Measurements from ENCODE around the gene RHPN2.
A peak's percentile ranks its signal among the peaks of the same experiment; 100 is the strongest.
"Not testable (repeated sequence)": the region's sequence is repeated elsewhere in the genome, so short reads cannot be mapped to it uniquely, and the experiment has no call there.

RHPN2 gene

GRCh38 chr19:32988724-32989123 is 76.0 kb downstream of the RHPN2 start:
- DNase-seq = no peak
- no peaks in the 10 kb centered on the region for H3K4me1 Mint-ChIP-seq
- peaks cover 2% of the 10 kb centered on the region for H3K36me3 Mint-ChIP-seq (ENCODE audit: low read depth)
- H3K9me3 Mint-ChIP-seq = no peaks in the 10 kb centered on the region
- ATAC-seq = no peak
- H3K4me3 Mint-ChIP-seq = no peak overlapping the region
- H3K27ac Mint-ChIP-seq = no peak overlapping the region
- H3K27me3 Mint-ChIP-seq = no peaks in the 10 kb centered on the region

GRCh38 chr19:32988254-32988653 is 76.4 kb downstream of the RHPN2 start:
- not testable (repeated sequence) for H3K36me3 Mint-ChIP-seq (ENCODE audit: low read depth); H3K4me1 Mint-ChIP-seq; DNase-seq; H3K27ac Mint-ChIP-seq; ATAC-seq; H3K27me3 Mint-ChIP-seq; H3K4me3 Mint-ChIP-seq; H3K9me3 Mint-ChIP-seq

- not testable (repeated sequence) for H3K27me3 Mint-ChIP-seq; H3K27ac Mint-ChIP-seq; H3K9me3 Mint-ChIP-seq; H3K4me1 Mint-ChIP-seq; ATAC-seq; H3K4me3 Mint-ChIP-seq; DNase-seq; H3K36me3 Mint-ChIP-seq (ENCODE audit: low read depth)
Observed at GRCh38 chr19:32982488-32982887, 82.2 kb downstream of the RHPN2 start.

- not testable (repeated sequence) for H3K27ac Mint-ChIP-seq; DNase-seq; H3K9me3 Mint-ChIP-seq; ATAC-seq; H3K36me3 Mint-ChIP-seq (ENCODE audit: low read depth); H3K4me1 Mint-ChIP-seq; H3K4me3 Mint-ChIP-seq; H3K27me3 Mint-ChIP-seq
Observed at GRCh38 chr19:32979807-32980206, 84.9 kb downstream of the RHPN2 start.

- not testable (repeated sequence) for DNase-seq; H3K27ac Mint-ChIP-seq; H3K9me3 Mint-ChIP-seq; H3K4me1 Mint-ChIP-seq; H3K27me3 Mint-ChIP-seq; H3K4me3 Mint-ChIP-seq; H3K36me3 Mint-ChIP-seq (ENCODE audit: low read depth); ATAC-seq
Observed at GRCh38 chr19:32977813-32978212, 86.9 kb downstream of the RHPN2 start.

- no peak for DNase-seq
- Mint-ChIP-seq H3K27ac (no peak overlapping the region), H3K4me1 (no peaks in the 10 kb centered on the region), H3K9me3 (no peaks in the 10 kb centered on the region), H3K36me3 (ENCODE audit: low read depth) (peaks cover 6% of the 10 kb centered on the region), H3K27me3 (no peaks in the 10 kb centered on the region), H3K4me3 (no peak overlapping the region)
- ATAC-seq = no peak
Observed at GRCh38 chr19:32977280-32977679, 87.4 kb downstream of the RHPN2 start.

GRCh38 chr19:32976223-32976805 is 88.4 kb downstream of the RHPN2 start:
- Mint-ChIP-seq H3K4me1 (peaks cover 3% of the 10 kb centered on the region), H3K27ac (no peak overlapping the region), H3K27me3 (no peaks in the 10 kb centered on the region), H3K36me3 (ENCODE audit: low read depth) (peaks cover 10% of the 10 kb centered on the region), H3K4me3 (no peak overlapping the region), H3K9me3 (no peaks in the 10 kb centered on the region)
- ATAC-seq (no peak), DNase-seq (peak; percentile 75)

- H3K27ac Mint-ChIP-seq = peak within 1 kb of the TSS; percentile 89
- peak within 1 kb of the TSS; percentile 98 for H3K4me3 Mint-ChIP-seq
- peaks cover 10% of the 10 kb centered on the region for H3K4me1 Mint-ChIP-seq
- peak; percentile 96 for DNase-seq
- H3K9me3 Mint-ChIP-seq = no peaks in the 10 kb centered on the region
- no peaks in the 10 kb centered on the region for H3K27me3 Mint-ChIP-seq
- peak; percentile 100 for ATAC-seq
- peaks cover 15% of the 10 kb centered on the region for H3K36me3 Mint-ChIP-seq (ENCODE audit: low read depth)
Observed at GRCh38 chr19:32971715-32972540, 92.8 kb downstream of the RHPN2 start, which contains the start of the genes CEP89 and FAAP24. Gene CEP89 (minus strand): TSS chr19:32971958. CDS start chr19:32971874, 84 bp downstream. Gene FAAP24 (plus strand): TSS chr19:32972242. CDS start chr19:32973197, 955 bp downstream.

- peak overlapping the region; percentile 89 for H3K27ac Mint-ChIP-seq
- no peaks in the 10 kb centered on the region for H3K9me3 Mint-ChIP-seq
Observed at GRCh38 chr19:32971012-32971595, 93.6 kb downstream of the RHPN2 start.

GRCh38 chr19:32969549-32969948 is 95.1 kb downstream of the RHPN2 start:
- H3K4me3 Mint-ChIP-seq = no peak overlapping the region

More at GRCh38 chr19:32971012-32971595, 93.6 kb downstream of the RHPN2 start:
- Mint-ChIP-seq H3K36me3 (ENCODE audit: low read depth) (peaks cover 14% of the 10 kb centered on the region), H3K4me1 (peaks cover 10% of the 10 kb centered on the region), H3K4me3 (peak overlapping the region; percentile 98), H3K27me3 (no peaks in the 10 kb centered on the region)
- no peak for ATAC-seq
- no peak for DNase-seq

GRCh38 chr19:32966750-32967149 is 97.9 kb downstream of the RHPN2 start:
- ATAC-seq = no peak
- Mint-ChIP-seq H3K4me3 (no peak overlapping the region), H3K36me3 (ENCODE audit: low read depth) (peaks cover 18% of the 10 kb centered on the region), H3K9me3 (no peaks in the 10 kb centered on the region), H3K27ac (no peak overlapping the region), H3K27me3 (no peaks in the 10 kb centered on the region), H3K4me1 (peaks cover 8% of the 10 kb centered on the region)
- no peak for DNase-seq

More at GRCh38 chr19:32969549-32969948, 95.1 kb downstream of the RHPN2 start:
- ATAC-seq (no peak), DNase-seq (no peak)
- Mint-ChIP-seq H3K27me3 (no peaks in the 10 kb centered on the region), H3K4me1 (peaks cover 10% of the 10 kb centered on the region), H3K9me3 (no peaks in the 10 kb centered on the region), H3K27ac (no peak overlapping the region), H3K36me3 (ENCODE audit: low read depth) (peaks cover 10% of the 10 kb centered on the region)

GRCh38 chr19:32945260-32945659 is 119.4 kb downstream of the RHPN2 start:
- no peak for ATAC-seq
- Mint-ChIP-seq H3K9me3 (no peaks in the 10 kb centered on the region), H3K27me3 (no peaks in the 10 kb centered on the region), H3K4me1 (no peaks in the 10 kb centered on the region), H3K27ac (no peak overlapping the region), H3K36me3 (ENCODE audit: low read depth) (peaks cover 42% of the 10 kb centered on the region), H3K4me3 (no peak overlapping the region)
- DNase-seq = no peak

GRCh38 chr19:32941273-32941672 is 123.4 kb downstream of the RHPN2 start:
- not testable (repeated sequence) for H3K4me1 Mint-ChIP-seq, H3K27me3 Mint-ChIP-seq, H3K27ac Mint-ChIP-seq, ATAC-seq, H3K4me3 Mint-ChIP-seq, H3K9me3 Mint-ChIP-seq, DNase-seq
- peaks cover 26% of the 10 kb centered on the region for H3K36me3 Mint-ChIP-seq (ENCODE audit: low read depth)

GRCh38 chr19:32936065-32936464 is 128.6 kb downstream of the RHPN2 start:
- H3K36me3 Mint-ChIP-seq (ENCODE audit: low read depth) = peaks cover 16% of the 10 kb centered on the region
- ATAC-seq = no peak
- H3K4me3 Mint-ChIP-seq = no peak overlapping the region
- no peaks in the 10 kb centered on the region for H3K27me3 Mint-ChIP-seq
- H3K27ac Mint-ChIP-seq = no peak overlapping the region
- no peaks in the 10 kb centered on the region for H3K4me1 Mint-ChIP-seq
- DNase-seq = no peak
- H3K9me3 Mint-ChIP-seq = no peaks in the 10 kb centered on the region

- H3K36me3 Mint-ChIP-seq (ENCODE audit: low read depth) = peaks cover 17% of the 10 kb centered on the region
- H3K9me3 Mint-ChIP-seq = no peaks in the 10 kb centered on the region
- DNase-seq = no peak
- H3K4me3 Mint-ChIP-seq = no peak overlapping the region
- no peaks in the 10 kb centered on the region for H3K4me1 Mint-ChIP-seq
- H3K27ac Mint-ChIP-seq = no peak overlapping the region
- no peak for ATAC-seq
- H3K27me3 Mint-ChIP-seq = no peaks in the 10 kb centered on the region
Observed at GRCh38 chr19:32935629-32936028, 129.1 kb downstream of the RHPN2 start.

Data from activated naive CD8-positive, alpha-beta T cell treated with anti-CD3 and anti-CD28 coated beads, Interleukin-2, amount 50 U/mL, for 24 hours (primary cell).